ENCODE measurements around the gene PLOD1. TPM values are rescaled to one million over a fixed set of nuclear protein-coding genes. Genes with fewer than 3 reads are reported as not detected.
"Not testable (repeated sequence)": the region's sequence is repeated elsewhere in the genome, so short reads cannot be mapped to it uniquely, and the experiment has no call there.

The PLOD1 gene
- total RNA-seq, 1 donor from 2014 or later, result 141 TPM

DNA sequence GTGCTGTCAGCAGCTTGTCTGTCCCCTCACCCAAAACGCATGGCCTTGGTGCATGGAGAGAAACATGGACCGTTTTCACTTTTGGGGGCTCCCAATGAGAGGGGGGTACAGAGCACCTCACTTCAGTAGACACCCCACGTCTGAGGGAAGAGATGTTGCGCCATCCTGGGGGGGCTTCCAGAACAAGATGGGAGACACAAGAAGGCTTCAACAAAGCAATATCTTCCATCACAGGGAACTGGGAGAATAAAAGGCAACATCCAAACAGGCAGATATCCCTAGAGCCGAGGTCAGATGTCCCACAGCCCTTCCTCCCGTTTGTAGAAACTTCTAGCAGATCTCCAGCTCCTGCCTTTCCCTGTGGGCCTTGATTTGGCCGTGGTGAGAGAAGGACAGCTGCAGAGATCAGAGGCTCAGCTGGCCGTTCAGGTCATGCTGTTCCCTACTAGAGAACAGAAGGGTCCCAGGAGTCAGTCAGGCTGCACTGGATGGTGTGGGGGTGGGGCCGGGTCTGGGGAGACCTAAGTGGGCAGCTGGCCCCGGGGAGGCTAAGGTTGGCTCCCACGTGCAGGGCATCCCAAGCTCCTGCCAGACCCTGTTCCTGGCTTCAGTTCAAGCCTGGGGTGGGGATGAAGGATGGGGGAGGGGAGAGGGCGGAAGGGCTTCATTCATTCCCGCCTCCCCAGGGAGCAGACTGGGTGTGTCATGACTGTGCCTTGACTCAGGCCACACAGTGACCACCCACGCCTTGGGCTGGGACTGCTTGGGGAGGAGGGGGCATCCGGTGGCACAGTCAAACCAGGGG is 4.4 kb downstream of the PLOD1 start:
- no peak for DNase-seq (ENCODE audit: low read depth in 2 of 2)

DNA sequence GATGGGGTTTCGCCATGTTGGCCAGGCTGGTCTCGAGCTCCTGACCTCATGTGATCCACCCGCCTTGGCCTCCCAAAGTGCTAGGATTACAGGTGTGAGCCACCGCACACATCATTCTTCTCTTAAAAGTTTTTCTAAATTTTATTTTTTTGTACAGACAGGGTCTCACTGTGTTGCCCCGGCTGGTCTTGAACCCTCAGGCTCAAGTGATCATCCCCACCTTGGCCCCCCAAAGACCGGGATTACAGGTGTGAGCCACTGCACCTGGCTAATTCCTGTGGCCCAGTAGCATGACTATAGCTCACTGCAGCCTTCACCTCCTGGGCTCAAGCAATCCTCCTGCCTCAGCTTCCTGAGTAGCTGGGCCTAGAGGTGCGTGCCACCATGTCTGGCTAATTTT is 5.3 kb downstream of the PLOD1 start:
- not testable (repeated sequence) for DNase-seq (ENCODE audit: low read depth in 2 of 2)

GRCh38 chr1:11940260-11940921 is 5.9 kb downstream of the PLOD1 start:
- DNase-seq (ENCODE audit: low read depth in 2 of 2), result no peak

DNA sequence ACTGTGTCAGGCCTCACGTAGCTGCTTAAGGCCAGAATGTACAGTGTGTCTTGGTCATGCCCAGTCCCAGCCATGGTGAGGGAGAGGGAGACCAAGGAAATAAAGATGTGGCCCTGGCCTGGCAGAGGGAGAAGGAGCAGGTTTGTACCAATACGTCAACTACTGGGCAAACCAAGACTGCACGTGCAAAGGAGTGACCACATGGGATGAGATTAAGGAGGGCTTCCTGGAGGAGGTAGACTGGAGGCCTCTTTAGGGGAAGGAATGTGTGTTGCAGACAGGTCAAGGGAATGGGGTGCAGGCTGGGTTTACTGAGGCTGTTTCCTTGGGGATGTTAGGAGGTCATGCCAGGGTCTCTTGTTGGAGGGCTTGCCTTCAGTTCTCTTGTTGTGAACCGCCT is 7.8 kb downstream of the PLOD1 start:
- no peak for DNase-seq (ENCODE audit: low read depth in 2 of 2)

GRCh38 chr1:11943619-11944018 is 9.1 kb downstream of the PLOD1 start:
- no peak for DNase-seq (ENCODE audit: low read depth in 2 of 2)

- DNase-seq (ENCODE audit: low read depth in 2 of 2), result peak in 1 of 2 donors; percentile 84
Observed at GRCh38 chr1:11944358-11944931, 9.9 kb downstream of the PLOD1 start.

DNA sequence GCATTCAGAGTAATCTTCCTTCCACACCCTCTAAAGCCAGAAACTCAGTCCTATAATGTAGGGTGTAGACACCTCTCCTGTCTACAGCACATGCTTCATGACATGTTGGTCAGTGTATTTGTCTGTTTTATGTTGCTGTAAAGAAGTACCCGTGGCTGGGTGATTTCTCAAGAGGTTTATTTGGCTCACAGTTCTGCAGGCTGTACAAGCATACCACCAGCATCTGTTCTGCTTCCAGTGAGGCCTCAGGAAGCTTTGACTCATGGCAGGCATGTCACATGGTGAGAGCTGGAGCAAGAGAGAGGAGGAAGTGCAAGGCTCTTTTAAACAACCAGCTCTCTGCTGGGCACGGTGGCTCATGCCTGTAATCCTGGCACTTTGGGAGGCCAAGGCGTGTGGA is 12.1 kb downstream of the PLOD1 start:
- no peak for DNase-seq (ENCODE audit: low read depth in 2 of 2)

- no peak for DNase-seq (ENCODE audit: low read depth in 2 of 2)
Observed at GRCh38 chr1:11948822-11949458, 14.4 kb downstream of the PLOD1 start.

GRCh38 chr1:11951901-11952300 is 17.4 kb downstream of the PLOD1 start:
- no peak for DNase-seq (ENCODE audit: low read depth in 2 of 2)

GRCh38 chr1:11952455-11953109 is 18.1 kb downstream of the PLOD1 start:
- peak in 1 of 2 donors; percentile 79 for DNase-seq (ENCODE audit: low read depth in 2 of 2)

DNA sequence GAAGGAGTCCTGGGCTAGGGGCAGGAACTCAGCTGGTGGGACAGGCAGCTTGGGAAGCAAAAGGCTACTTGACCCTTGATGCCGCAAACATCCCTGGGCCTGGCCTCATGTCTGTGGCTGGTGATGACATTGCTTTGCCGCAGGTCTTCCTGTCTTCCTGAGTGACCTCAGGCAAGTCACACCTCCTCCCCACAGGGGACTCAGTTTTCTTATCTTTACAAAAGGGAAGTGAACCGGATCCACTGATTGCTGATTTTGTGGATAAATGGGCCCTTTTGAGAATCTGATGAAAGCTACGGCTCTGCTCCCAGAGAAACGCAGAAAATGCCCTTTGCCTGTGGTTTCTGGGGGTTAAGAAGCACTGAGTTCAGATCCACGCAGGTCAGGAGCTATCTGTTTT is 20.7 kb downstream of the PLOD1 start:
- no peak for DNase-seq (ENCODE audit: low read depth in 2 of 2)

- DNase-seq (ENCODE audit: low read depth in 2 of 2), result no peak
Observed at GRCh38 chr1:11957398-11957797, 22.9 kb downstream of the PLOD1 start.

DNA sequence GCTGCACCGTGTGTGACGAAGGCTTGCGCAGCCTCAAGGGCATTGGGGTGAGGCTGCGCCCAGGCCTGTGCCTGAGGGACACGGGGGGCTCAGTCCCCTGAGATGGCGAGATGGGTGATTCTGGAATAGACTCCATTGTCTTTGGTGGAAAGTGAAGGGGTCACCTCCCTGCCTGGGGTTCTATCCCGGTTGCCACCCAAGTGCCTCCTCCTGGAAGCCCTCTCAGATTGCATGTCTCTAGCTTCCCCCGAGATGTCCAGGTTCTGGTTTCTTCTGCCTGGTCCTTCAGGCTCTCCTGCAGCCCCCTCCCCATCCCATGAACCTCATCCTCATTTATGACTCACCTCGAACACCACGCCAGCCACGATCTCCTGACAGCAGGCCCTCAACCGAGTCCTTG is 23.4 kb downstream of the PLOD1 start:
- DNase-seq (ENCODE audit: low read depth in 2 of 2), result no peak

- no peak for DNase-seq (ENCODE audit: low read depth in 2 of 2)
Observed at GRCh38 chr1:11960276-11960675, 25.8 kb downstream of the PLOD1 start.

DNA sequence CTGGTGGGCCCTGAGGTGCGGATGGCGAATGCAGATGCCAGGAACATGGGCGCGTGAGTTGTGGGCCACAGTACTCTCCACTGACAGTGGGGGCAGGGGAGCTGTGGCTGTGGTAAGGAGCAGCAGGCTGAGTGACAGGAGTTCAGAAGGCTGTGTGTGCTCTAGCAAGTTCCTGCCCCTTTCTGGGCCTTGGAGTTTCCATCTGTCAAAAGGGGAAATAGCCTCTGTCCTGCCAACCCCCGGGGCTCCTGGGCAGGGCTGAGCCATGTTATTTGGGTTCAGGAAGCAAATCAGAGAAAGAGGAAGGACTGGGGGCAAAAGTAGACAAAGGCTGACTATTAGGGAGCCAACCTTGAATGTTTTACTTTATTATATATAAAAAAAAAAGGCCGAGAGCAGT is 26.2 kb downstream of the PLOD1 start:
- DNase-seq (ENCODE audit: low read depth in 2 of 2), result peak; percentile 15 to 27

- DNase-seq (ENCODE audit: low read depth in 2 of 2), result peak in 1 of 2 donors; percentile 59
Observed at GRCh38 chr1:11961230-11961629, 26.7 kb downstream of the PLOD1 start.

DNA sequence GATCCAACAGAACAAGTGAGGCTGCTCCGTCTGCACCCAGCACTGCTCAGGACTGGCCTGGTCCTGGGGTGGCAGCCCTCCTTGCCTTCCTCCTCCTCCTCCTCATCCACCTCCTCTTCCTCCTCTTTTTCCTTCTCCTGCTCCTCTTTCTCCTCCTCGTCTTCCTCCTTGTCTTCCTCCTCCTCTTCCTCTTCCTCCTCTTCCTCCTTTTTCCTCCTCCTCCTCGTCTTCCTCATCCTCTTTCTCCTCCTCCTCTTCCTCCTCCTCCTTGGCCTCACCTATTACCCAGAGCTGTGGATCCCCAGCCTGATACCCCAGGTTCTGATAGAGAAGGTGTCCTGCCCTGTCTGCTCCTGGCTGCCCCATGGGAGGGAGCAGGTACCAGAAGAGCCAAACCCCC is 29.1 kb downstream of the PLOD1 start:
- no peak for DNase-seq (ENCODE audit: low read depth in 2 of 2)

GRCh38 chr1:11964656-11965055 is 30.1 kb downstream of the PLOD1 start:
- DNase-seq (ENCODE audit: low read depth in 2 of 2), result no peak

DNA sequence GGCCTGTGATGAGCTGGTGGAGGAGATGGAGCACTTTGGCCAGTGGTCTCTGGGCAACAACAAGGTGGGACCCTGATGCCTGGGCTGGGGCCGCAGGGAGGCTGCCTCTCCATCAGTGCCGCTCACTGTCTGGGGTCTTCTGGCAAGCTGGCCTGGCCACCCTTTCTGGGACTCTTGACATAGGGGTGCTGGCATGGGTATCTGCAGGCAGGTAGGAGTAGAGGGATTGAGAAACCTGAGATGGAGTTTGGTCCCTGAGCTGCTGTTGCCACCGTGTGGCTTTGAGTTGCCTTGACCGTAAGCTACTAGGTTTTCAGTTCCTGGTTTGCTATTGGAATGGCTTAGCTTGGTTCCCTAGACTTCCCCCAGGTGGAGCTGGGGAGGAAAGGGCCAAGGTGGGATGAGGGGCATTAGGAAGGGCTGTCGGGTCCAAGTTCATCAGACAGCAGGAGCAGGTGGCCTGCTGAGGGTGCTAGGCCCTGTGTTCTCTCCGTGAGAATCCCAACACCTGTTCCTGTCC is 32.6 kb downstream of the PLOD1 start:
- peak; percentile 24 to 73 for DNase-seq (ENCODE audit: low read depth in 2 of 2)

- DNase-seq (ENCODE audit: low read depth in 2 of 2), result no peak
Observed at GRCh38 chr1:11970441-11971185, 36.1 kb downstream of the PLOD1 start.

DNA sequence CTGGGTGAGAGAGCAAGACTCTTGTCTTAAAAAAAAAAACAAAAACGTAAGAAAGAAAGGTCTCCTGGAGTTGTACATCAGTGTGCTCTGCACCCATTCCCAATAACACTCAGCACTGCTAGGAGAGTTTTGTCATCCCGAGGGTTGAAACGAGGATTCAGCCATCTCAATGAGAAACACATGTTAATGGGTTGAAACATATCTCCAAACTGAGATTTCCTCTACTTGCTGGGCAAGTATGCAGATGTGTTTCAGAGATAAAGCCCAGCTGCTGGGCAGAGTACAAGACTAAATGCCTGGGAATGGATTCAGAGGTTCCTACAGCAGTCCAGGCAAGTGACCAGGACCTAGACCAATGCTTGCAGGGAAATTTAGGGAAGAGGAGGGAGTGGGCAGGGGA is 43.1 kb downstream of the PLOD1 start:
- no peak for DNase-seq (ENCODE audit: low read depth in 2 of 2)

Data from lung microvascular endothelial cell (primary cell).